Effector memory CD4-positive, alpha-beta T cell (primary cell): ENCODE results near the gene ARF1.

Source experiments
- DNase-seq, 3 donors: peaks; one replicate each; pipeline ENCODE4 v3.0.0-alpha.2; 2020
- H3K27ac ChIP-seq: 2 replicates; pipeline ENCODE4 v1.7.0; 2013; ENCODE audit warnings: mild to moderate bottlenecking, low read length, moderate library complexity; ENCODE audit not compliant: insufficient read depth, poor library complexity, severe bottlenecking
- H3K27me3 ChIP-seq: replicated peaks from 2 replicates; pipeline ENCODE4 v1.7.0; 2013; ENCODE audit warnings: mild to moderate bottlenecking, low read length; ENCODE audit not compliant: insufficient read depth, control insufficient read depth, poor library complexity, severe bottlenecking
- H3K36me3 ChIP-seq: 2 replicates; pipeline ENCODE4 v1.7.0; 2013; ENCODE audit warnings: mild to moderate bottlenecking, low read length, moderate library complexity; ENCODE audit not compliant: control insufficient read depth, insufficient read depth
- H3K4me1 ChIP-seq: 2 replicates; pipeline ENCODE4 v1.7.0; 2013; ENCODE audit warnings: low read length, mild to moderate bottlenecking; ENCODE audit not compliant: control insufficient read depth, insufficient read depth, poor library complexity, severe bottlenecking
- H3K4me3 ChIP-seq: 2 replicates; pipeline ENCODE4 v1.7.0; 2013; ENCODE audit warnings: low read length, low read depth, mild to moderate bottlenecking; ENCODE audit not compliant: insufficient read depth, poor library complexity, severe bottlenecking
- H3K9me3 ChIP-seq: 2 replicates; pipeline ENCODE4 v1.7.0; 2013; ENCODE audit warnings: mild to moderate bottlenecking, low read length, moderate library complexity; ENCODE audit not compliant: control insufficient read depth

Gene ARF1

DNA sequence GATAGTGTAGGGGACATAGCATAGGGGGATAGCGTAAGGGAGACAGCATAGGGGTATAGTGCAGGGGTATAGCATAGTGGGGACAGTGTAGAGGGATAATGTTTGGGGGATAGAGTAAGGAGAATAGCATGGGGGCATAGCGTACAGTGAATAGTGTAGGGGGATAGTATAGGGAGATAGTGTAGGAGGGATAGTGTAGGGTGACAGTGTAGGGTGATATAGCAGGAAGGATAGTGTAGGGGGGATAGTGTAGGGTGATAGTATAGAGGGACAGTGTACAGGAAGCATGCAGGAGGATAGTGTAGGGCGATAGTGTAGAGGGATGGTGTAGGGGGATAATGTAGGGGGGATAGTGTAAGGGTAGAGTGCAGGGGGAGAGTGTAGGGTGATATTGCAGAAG lies 11.7 kb upstream of the ARF1 start:
- Histone ChIP-seq H3K4me1 (no peaks in the 10 kb centered on the region), H3K27ac (no peak overlapping the region), H3K27me3 (peaks cover 2% of the 10 kb centered on the region), H3K36me3 (no peaks in the 10 kb centered on the region), H3K9me3 (no peaks in the 10 kb centered on the region), H3K4me3 (no peak overlapping the region)
- DNase-seq: no peak

DNA sequence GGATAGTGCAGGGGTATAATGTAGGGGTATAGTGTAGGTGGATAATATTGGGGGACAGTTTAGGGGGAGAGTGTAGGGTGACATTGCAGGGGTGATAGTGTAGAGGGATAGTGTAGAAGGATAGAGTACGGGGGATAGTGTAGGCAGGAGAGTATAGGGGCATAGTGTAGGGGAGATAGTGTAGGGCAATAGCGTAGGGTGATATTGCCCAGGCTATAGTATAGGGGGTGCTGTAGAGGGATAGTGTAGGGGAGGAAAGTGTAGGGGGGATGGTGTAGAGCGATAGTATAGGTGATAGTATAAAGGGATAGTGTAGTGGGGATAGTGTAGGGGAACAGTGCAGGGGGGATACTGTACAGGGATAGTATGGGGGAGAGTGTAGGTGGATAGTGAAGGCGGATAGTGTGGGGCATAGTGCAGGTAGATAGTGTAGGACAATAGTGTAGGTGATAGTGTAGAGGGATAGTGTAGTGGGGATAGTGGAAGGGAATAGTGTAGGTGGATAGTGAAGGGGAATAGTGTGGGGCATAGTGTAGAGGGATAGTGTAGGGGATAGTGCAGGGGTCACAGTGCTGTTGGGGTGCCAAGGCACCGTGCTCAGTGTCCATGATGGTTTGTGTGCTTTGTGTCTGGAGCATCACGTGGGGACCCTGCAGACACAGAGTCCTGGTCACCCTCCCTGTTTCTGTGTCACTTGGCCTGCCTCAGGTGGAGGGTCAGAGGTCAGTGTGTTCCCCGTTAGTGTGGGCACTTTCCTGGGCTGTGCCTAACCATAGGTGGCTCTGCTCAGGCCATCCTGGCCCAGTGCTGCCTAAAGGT lies 10.5 kb upstream of the ARF1 start:
- no peaks in the 10 kb centered on the region for H3K36me3 ChIP-seq
- no peaks in the 10 kb centered on the region for H3K27me3 ChIP-seq
- no peak for DNase-seq
- no peak overlapping the region for H3K4me3 ChIP-seq
- no peak overlapping the region for H3K27ac ChIP-seq
- no peaks in the 10 kb centered on the region for H3K4me1 ChIP-seq
- no peaks in the 10 kb centered on the region for H3K9me3 ChIP-seq

DNA sequence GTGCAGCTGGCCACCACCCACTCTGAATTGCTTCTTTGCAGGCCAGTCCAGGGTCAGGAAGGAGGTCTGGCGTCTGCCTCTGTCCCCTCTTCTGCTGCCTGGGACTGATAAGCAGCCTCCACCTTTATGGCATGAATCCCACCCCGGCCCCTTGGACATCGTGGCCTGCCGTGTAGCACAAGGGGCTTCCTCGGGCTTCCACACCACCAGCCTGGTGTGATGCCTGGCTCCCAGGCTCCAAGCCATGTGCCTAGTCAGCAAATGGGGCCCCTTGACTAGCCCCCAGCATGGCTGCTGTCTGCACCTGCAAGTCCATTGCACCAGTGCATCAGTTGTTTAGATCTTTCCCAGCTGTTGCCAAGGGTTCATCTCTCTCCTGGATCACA lies 9.9 kb upstream of the ARF1 start:
- Histone ChIP-seq H3K27me3 (no peaks in the 10 kb centered on the region), H3K27ac (no peak overlapping the region), H3K4me1 (no peaks in the 10 kb centered on the region), H3K36me3 (no peaks in the 10 kb centered on the region), H3K9me3 (no peaks in the 10 kb centered on the region), H3K4me3 (no peak overlapping the region)
- DNase-seq: no peak

DNA sequence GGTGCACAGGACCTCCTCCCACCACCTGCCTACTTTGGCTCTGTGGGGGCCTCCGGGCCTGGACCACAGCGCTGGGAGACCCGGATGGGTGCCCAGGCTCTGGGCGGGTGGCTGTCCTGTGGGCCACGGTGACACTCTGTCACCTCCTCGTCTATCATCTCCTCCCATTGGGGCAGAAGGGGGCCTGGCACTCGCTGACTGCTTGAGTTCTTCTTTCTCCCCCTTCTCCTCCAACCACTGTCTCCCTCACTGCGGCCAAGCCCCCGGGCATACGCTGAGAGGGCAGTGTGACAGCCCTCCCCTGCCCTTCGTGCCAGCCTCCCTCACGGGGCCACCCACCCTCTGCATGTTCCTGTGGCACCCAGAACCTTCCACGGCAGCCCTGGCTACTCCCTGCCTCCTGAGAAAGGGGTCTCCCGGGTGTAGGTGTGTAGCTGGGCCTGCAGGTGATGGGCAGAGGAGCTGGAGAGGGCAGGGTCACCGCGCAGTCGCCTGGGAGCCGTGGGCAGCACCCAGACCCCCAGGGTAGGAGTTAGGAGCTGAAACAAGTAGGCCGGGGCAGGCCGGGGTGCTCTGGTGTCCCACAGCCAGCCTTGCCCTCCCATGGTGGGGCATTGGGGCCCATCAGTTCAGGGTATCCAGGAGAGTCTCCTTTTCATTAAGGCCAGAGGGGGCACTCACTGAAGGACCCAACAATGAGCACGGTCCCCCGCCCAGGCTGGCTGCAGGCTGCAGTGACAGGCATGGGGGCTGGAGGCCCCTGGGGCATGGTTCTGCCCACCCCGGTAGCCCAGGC lies 9.2 kb upstream of the ARF1 start:
- H3K27me3 ChIP-seq: no peaks in the 10 kb centered on the region
- H3K4me1 ChIP-seq: no peaks in the 10 kb centered on the region
- H3K27ac ChIP-seq: no peak overlapping the region
- no peaks in the 10 kb centered on the region for H3K9me3 ChIP-seq
- H3K36me3 ChIP-seq: no peaks in the 10 kb centered on the region
- no peak for DNase-seq
- H3K4me3 ChIP-seq: no peak overlapping the region

DNA sequence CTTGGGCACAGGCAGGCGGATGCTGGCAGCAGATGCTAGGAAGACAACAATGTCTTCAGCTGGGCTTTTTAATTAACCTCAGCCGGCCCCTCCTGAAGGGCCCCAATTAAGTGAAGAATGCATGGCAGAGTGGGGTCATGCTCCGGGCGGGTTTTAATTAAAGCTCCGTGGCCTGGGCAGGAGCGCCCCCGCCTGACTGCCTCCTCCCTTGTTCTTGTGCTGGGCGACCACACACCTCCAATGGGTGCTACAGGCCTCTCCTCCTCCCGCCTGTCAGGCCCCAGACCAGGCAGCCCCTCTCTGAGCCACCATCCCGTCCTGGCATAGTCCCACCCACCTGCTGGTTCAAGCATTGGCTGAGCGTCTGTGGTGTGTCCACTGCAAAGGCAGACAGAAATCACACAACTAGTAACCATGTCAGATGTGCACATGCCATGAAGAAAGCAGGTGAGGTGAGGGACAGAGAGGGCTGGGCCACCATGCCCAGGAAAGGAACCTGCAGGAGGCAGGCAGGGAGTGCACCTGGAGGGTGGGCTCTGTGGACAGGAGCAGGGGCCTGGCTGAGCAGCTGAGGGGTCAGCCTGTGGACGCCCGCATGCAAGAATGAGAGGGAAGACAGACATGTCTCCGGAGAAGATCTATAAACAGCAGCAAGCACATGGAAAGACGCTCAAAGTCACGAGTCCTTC lies 8.5 kb upstream of the ARF1 start:
- Histone ChIP-seq H3K4me3 (no peak overlapping the region), H3K27me3 (no peaks in the 10 kb centered on the region), H3K9me3 (no peaks in the 10 kb centered on the region), H3K4me1 (no peaks in the 10 kb centered on the region), H3K36me3 (no peaks in the 10 kb centered on the region), H3K27ac (no peak overlapping the region)
- DNase-seq: no peak

DNA sequence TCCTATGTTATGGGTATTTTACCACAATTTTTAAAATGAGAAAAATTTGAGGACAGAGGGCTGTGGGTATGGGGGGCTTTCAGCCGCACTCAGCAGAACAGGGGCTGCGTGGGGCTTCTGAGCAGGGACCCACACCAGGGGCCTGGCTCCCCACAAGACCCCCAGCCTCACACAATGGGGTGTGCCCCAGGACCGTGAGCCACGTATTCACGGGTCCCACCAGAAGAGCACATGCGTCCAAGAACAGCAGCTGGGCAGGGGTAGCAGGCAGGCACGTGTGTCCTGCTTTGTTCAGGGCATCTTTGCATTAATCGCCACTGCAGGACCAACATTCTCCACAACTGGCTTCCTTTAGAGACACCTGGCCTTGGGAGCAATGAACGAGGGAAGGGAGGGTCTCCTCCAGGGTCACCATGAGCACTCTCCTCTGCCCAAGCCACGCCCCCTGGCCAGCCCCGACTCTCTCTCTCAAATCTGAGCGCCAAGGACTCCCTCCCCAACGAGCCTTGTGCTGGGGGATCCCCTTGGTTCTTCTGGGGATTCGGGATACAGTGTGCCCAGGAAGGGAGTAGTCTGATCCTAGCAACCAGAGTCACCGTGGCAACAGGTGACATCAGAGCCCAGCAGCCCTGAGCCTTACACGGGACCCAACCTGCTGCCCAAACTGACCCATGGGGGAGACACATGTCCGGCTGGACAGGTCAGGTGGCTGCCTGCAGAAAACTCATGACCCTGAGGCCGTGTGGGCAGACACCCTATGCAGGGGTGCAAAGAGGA lies 7.4 kb upstream of the ARF1 start:
- H3K27me3 ChIP-seq: no peaks in the 10 kb centered on the region
- H3K4me1 ChIP-seq: no peaks in the 10 kb centered on the region
- no peak overlapping the region for H3K27ac ChIP-seq
- no peak overlapping the region for H3K4me3 ChIP-seq
- no peaks in the 10 kb centered on the region for H3K36me3 ChIP-seq
- DNase-seq: no peak
- no peaks in the 10 kb centered on the region for H3K9me3 ChIP-seq

DNA sequence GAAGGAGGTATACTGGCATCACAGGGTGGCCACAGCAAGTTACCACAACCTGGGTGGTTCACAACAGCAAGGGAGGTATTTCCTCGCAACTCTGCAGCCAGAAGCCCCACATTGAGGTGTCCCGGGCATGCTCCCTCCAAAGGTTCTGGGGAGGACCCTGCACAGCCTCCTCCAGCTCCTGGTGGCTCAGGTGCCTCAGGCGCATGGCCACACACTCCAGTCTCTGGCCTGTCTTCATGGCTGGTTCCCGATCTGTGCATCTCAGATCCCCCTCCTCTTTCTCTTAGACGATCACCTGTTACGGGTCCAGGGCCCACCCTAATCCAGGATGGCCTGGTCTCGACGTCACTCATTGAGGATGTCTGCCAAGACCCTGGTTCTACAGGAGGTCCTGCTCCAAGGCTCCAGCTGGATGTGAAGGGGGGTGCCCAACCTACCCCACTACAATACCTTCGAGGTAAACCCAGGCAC lies 6.7 kb upstream of the ARF1 start:
- Histone ChIP-seq H3K4me3 (no peak overlapping the region), H3K4me1 (no peaks in the 10 kb centered on the region)

DNA sequence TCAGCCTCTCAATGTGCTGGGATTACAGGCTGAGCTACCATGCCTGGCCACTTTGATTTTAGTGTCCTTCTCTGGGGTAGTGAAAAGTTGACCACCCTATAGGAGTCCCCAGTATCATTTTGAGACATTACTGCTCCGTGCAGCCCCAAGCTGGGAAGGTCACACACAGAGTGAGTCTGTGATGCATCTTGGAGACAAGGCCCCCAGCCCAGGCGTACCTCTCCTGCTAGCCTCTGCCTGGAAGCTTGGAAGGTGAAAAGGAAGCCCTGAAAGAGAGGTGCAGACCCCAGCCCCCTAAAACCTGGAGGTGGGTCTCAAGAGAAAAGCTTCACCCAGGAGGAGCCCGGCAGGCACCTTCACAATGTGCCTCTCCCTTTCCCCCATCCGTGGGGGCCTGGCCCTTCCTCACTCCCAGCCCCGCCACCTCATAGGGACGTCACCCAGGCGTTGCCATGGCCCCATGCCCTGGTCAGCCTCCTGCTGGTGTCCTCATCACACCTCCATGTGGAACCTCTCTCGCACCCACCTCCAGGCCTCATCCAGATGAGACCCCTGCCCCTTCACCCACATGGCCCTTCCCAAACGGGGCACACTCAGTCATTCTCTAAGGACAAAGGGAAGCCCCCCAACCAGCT lies 5.6 kb upstream of the ARF1 start:
- peaks cover 9% of the 10 kb centered on the region for H3K4me1 ChIP-seq
- H3K27me3 ChIP-seq: no peaks in the 10 kb centered on the region
- no peak overlapping the region for H3K4me3 ChIP-seq
- DNase-seq: no peak
- no peak overlapping the region for H3K27ac ChIP-seq
- H3K9me3 ChIP-seq: no peaks in the 10 kb centered on the region
- H3K36me3 ChIP-seq: no peaks in the 10 kb centered on the region

More for the DNA sequence above, 6.7 kb upstream of the ARF1 start:
- H3K27me3 ChIP-seq: no peaks in the 10 kb centered on the region
- no peaks in the 10 kb centered on the region for H3K36me3 ChIP-seq
- no peak overlapping the region for H3K27ac ChIP-seq
- no peaks in the 10 kb centered on the region for H3K9me3 ChIP-seq
- no peak for DNase-seq

DNA sequence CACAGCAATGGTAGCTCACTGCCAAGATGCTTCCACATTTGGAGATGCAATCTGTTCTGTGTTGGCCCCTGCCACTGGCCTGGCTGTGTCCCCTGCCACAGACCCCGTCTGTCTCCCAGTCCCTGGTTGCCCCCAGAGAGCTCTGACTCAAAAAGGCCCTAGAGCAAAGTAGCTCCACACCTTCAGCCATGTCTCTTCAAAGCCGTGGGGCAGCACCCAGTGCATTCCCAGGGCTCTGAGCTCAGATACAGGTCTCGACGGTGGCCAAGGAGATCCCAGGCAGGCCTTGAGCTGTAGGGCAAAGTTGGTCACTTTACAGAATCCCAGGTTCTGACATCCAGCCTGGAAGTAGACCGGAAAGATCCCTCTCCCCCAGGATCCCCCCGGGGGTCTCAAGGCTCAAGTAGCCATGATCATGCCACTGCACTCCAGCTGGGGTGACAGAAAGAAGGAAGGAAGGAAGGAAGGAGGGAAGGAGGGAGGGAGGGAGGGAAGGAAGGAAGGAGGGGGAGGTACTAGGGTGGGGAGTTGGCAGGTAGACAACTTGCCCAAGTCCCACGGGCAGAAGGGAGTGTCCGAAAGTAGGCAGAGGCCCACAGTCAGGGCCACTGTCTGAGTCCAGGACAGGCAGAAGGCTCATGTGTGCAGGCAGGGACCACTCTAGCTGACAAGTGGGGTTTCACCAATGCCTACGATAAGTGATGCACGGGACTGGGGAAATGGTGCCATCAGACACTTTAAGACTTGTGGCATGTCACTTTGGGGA lies 4.8 kb upstream of the ARF1 start:
- Histone ChIP-seq H3K9me3 (no peaks in the 10 kb centered on the region), H3K27ac (no peak overlapping the region), H3K36me3 (no peaks in the 10 kb centered on the region), H3K27me3 (no peaks in the 10 kb centered on the region), H3K4me1 (peaks cover 9% of the 10 kb centered on the region), H3K4me3 (no peak overlapping the region)
- DNase-seq: no peak
